Neuronal stem cell (in vitro differentiated cells): ENCODE data around the gene GPA33.

Experiments used
- DNase-seq: peaks from one replicate; pipeline ENCODE4 v3.0.0-alpha.2; 2013; ENCODE audit warnings: low spot score
- H2AFZ ChIP-seq: one replicate; pipeline ENCODE4 v1.6.1; 2013; ENCODE audit warnings: mild to moderate bottlenecking, low read length, inconsistent platforms
- H2AK5ac ChIP-seq: 2 replicates; pipeline ENCODE4 v1.6.1; 2013; ENCODE audit warnings: low read depth, mild to moderate bottlenecking, inconsistent platforms, low read length, moderate library complexity, mixed read lengths
- H2BK120ac ChIP-seq: 2 replicates; pipeline ENCODE4 v1.6.1; 2013; ENCODE audit warnings: low read depth, mild to moderate bottlenecking, inconsistent platforms, low read length, moderate library complexity, mixed read lengths
- H2BK12ac ChIP-seq: one replicate; pipeline ENCODE4 v1.6.1; 2013; ENCODE audit warnings: low read length, inconsistent platforms
- H2BK15ac ChIP-seq: 2 replicates; pipeline ENCODE4 v1.6.1; 2013; ENCODE audit warnings: mild to moderate bottlenecking, low read length, inconsistent platforms, mixed read lengths
- H2BK5ac ChIP-seq: one replicate; pipeline ENCODE4 v1.6.1; 2013; ENCODE audit warnings: inconsistent platforms, mild to moderate bottlenecking, low read length, moderate library complexity
- H3K14ac ChIP-seq: one replicate; pipeline ENCODE4 v1.6.1; 2013; ENCODE audit warnings: low read length, inconsistent platforms
- H3K18ac ChIP-seq: 2 replicates; pipeline ENCODE4 v1.6.1; 2013; ENCODE audit warnings: low read length, inconsistent platforms
- H3K23ac ChIP-seq: 2 replicates; pipeline ENCODE4 v1.6.1; 2013; ENCODE audit warnings: low read depth, mild to moderate bottlenecking, mixed read lengths, low read length, inconsistent platforms; ENCODE audit not compliant: poor library complexity
- H3K27ac ChIP-seq: replicated peaks from 3 replicates; pipeline ENCODE4 v1.5.1; 2013; ENCODE audit warnings: low read length, inconsistent platforms
- H3K27me3 ChIP-seq, 3 experiments: 2 replicates each; pipeline ENCODE4 v1.6.1; 2013; ENCODE audit warnings: low read length in 3 of 3, mild to moderate bottlenecking in 2 of 3, inconsistent platforms in 1 of 3, low read depth in 1 of 3, mixed read lengths in 1 of 3, moderate library complexity in 1 of 3; ENCODE audit not compliant: control insufficient read depth in 3 of 3, insufficient read depth in 3 of 3
- H3K36me3 ChIP-seq, 2 donors: replicated peaks in 1 of 2; 2 replicates each; pipeline ENCODE4 v1.6.1; 2013; ENCODE audit warnings: low read length in 2 of 2; ENCODE audit not compliant: control insufficient read depth in 2 of 2, insufficient read depth in 2 of 2
- H3K4ac ChIP-seq: 2 replicates; pipeline ENCODE4 v1.6.1; 2013; ENCODE audit warnings: inconsistent platforms, mild to moderate bottlenecking, low read length, moderate library complexity
- H3K4me1 ChIP-seq, 2 donors: 1 replicate in 1 of 2; 2 replicates in 1 of 2; pipeline ENCODE4 v1.6.1; 2013; ENCODE audit warnings: low read length in 2 of 2, low read depth in 1 of 2; ENCODE audit not compliant: control insufficient read depth in 2 of 2, insufficient read depth in 1 of 2
- H3K4me2 ChIP-seq: one replicate; pipeline ENCODE4 v1.6.1; 2013; ENCODE audit warnings: mild to moderate bottlenecking, low read length, inconsistent platforms; ENCODE audit not compliant: insufficient read depth, poor library complexity, severe bottlenecking
- H3K4me3 ChIP-seq, 2 donors: 2 replicates each; pipeline ENCODE4 v1.5.1; 2013; ENCODE audit warnings: low read length in 2 of 2, mild to moderate bottlenecking in 2 of 2, inconsistent platforms in 1 of 2, moderate library complexity in 1 of 2
- H3K79me1 ChIP-seq: one replicate; pipeline ENCODE4 v1.6.1; 2013; ENCODE audit warnings: low read depth, mild to moderate bottlenecking, inconsistent platforms, low read length, moderate library complexity
- H3K9ac ChIP-seq: one replicate; pipeline ENCODE4 v1.6.1; 2013; ENCODE audit warnings: mild to moderate bottlenecking, low read depth, low read length, inconsistent platforms; ENCODE audit not compliant: poor library complexity
- H3K9me3 ChIP-seq, 2 donors: replicated peaks in 1 of 2; 2 replicates each; pipeline versions ENCODE3 to v1.6.1; 2013; ENCODE audit warnings: low read length in 2 of 2, mild to moderate bottlenecking in 2 of 2, inconsistent platforms in 1 of 2, low read depth in 1 of 2, mixed read lengths in 1 of 2, moderate library complexity in 1 of 2; ENCODE audit not compliant: control insufficient read depth in 2 of 2, insufficient read depth in 1 of 2
- H4K8ac ChIP-seq: one replicate; pipeline ENCODE4 v1.6.1; 2013; ENCODE audit warnings: low read depth, mild to moderate bottlenecking, inconsistent platforms, low read length, moderate library complexity
- H4K91ac ChIP-seq: one replicate; pipeline ENCODE4 v1.6.1; 2013; ENCODE audit warnings: low read length, low read depth, mild to moderate bottlenecking, inconsistent platforms; ENCODE audit not compliant: poor library complexity
- WGBS, 2 donors: extraction: QIAGEN DNeasy Blood & Tissue Kit; methylation state at CpG; one replicate each; pipeline ENCODE4 v1.1.7; 2013; ENCODE audit warnings: missing lambda C conversion rate in 2 of 2, mixed read lengths in 1 of 2; ENCODE audit not compliant: insufficient read length in 2 of 2, insufficient replicate concordance in 1 of 2; ENCODE audit errors: extremely low coverage in 2 of 2; 5-methylcytosine and 5-hydroxymethylcytosine counted together

Gene GPA33

GRCh38 chr1:167119696-167120095 lies 29.5 kb upstream of the GPA33 start:
- no peak overlapping the region for H4K8ac ChIP-seq
- no peak overlapping the region for H2BK15ac ChIP-seq
- no peak overlapping the region for H2AFZ ChIP-seq
- H3K4me3 ChIP-seq = no peak overlapping the region
- H3K9ac ChIP-seq = no peak overlapping the region
- H3K14ac ChIP-seq = no peak overlapping the region
- no peak overlapping the region for H3K27ac ChIP-seq
- no peak overlapping the region for H3K4ac ChIP-seq
- no peak for DNase-seq
- H3K23ac ChIP-seq = no peak overlapping the region
- H4K91ac ChIP-seq = no peak overlapping the region
- peaks cover 0 to 3% (median 2%) of the 10 kb centered on the region in 3 experiments for H3K27me3 ChIP-seq
- WGBS, 2 donors = no CpG with 5 or more reads among the region's 3 CpGs
- no peak overlapping the region for H3K18ac ChIP-seq
- H3K4me2 ChIP-seq = no peak overlapping the region
- peaks cover 0 to 14% of the 10 kb centered on the region in 2 donors for H3K4me1 ChIP-seq
- no peak overlapping the region for H2AK5ac ChIP-seq
- H2BK12ac ChIP-seq = no peak overlapping the region
- H3K79me1 ChIP-seq = no peaks in the 10 kb centered on the region
- peak overlapping the region; percentile 35 for H2BK5ac ChIP-seq
- no peaks in the 10 kb centered on the region for H3K9me3 ChIP-seq
- no peaks in the 10 kb centered on the region for H3K36me3 ChIP-seq
- H2BK120ac ChIP-seq = no peak overlapping the region

GRCh38 chr1:167118188-167118587 lies 28.0 kb upstream of the GPA33 start:
- H3K4me1 ChIP-seq = peaks cover 0 to 14% of the 10 kb centered on the region in 2 donors
- no peaks in the 10 kb centered on the region for H3K36me3 ChIP-seq

GRCh38 chr1:167117225-167117624 lies 27.0 kb upstream of the GPA33 start:
- peak overlapping the region; percentile 3 for H3K14ac ChIP-seq
- H3K4ac ChIP-seq = no peak overlapping the region
- H3K27me3 ChIP-seq = peaks cover 0 to 3% (median 2%) of the 10 kb centered on the region in 3 experiments
- no peak overlapping the region for H2AK5ac ChIP-seq
- H3K27ac ChIP-seq = no peak overlapping the region
- H3K23ac ChIP-seq = no peak overlapping the region
- no peak overlapping the region for H4K91ac ChIP-seq
- no CpG with 5 or more reads among the region's 9 CpGs for WGBS, 2 donors
- no peak overlapping the region for H2BK15ac ChIP-seq
- no peak overlapping the region for H3K4me2 ChIP-seq
- H2AFZ ChIP-seq = no peak overlapping the region
- H3K36me3 ChIP-seq = no peaks in the 10 kb centered on the region
- H3K9me3 ChIP-seq = no peaks in the 10 kb centered on the region
- peaks cover 0 to 14% of the 10 kb centered on the region in 2 donors for H3K4me1 ChIP-seq
- H3K9ac ChIP-seq = no peak overlapping the region
- H2BK120ac ChIP-seq = no peak overlapping the region
- no peak overlapping the region for H3K4me3 ChIP-seq
- H4K8ac ChIP-seq = no peak overlapping the region
- no peaks in the 10 kb centered on the region for H3K79me1 ChIP-seq
- H2BK5ac ChIP-seq = no peak overlapping the region
- no peak overlapping the region for H2BK12ac ChIP-seq
- H3K18ac ChIP-seq = no peak overlapping the region
- DNase-seq = no peak

More at GRCh38 chr1:167118188-167118587, 28.0 kb upstream of the GPA33 start:
- Histone ChIP-seq H3K27me3 (peaks cover 0 to 3% (median 2%) of the 10 kb centered on the region in 3 experiments), H4K91ac (no peak overlapping the region), H2BK5ac (no peak overlapping the region), H2AK5ac (no peak overlapping the region), H4K8ac (no peak overlapping the region), H3K23ac (no peak overlapping the region), H3K9me3 (no peaks in the 10 kb centered on the region), H3K27ac (no peak overlapping the region), H2BK120ac (no peak overlapping the region), H2BK15ac (no peak overlapping the region), H2BK12ac (no peak overlapping the region), H2AFZ (no peak overlapping the region), H3K4me2 (no peak overlapping the region), H3K4me3 (no peak overlapping the region), H3K14ac (no peak overlapping the region), H3K18ac (no peak overlapping the region), H3K9ac (no peak overlapping the region), H3K4ac (no peak overlapping the region), H3K79me1 (no peaks in the 10 kb centered on the region)
- no CpG with 5 or more reads among the region's 5 CpGs for WGBS, 2 donors
- DNase-seq = no peak

- no peak overlapping the region for H3K27ac ChIP-seq
- no CpG with 5 or more reads among the region's 1 CpG for WGBS, 2 donors
- no peak for DNase-seq
- no peak overlapping the region for H3K18ac ChIP-seq
- H2BK15ac ChIP-seq = no peak overlapping the region
- no peak overlapping the region for H2AFZ ChIP-seq
- no peak overlapping the region for H3K4me3 ChIP-seq
- peaks cover 0 to 8% of the 10 kb centered on the region in 2 donors for H3K4me1 ChIP-seq
- H2BK120ac ChIP-seq = no peak overlapping the region
- no peak overlapping the region for H4K8ac ChIP-seq
- no peaks in the 10 kb centered on the region for H3K36me3 ChIP-seq
- H3K14ac ChIP-seq = no peak overlapping the region
- H2BK12ac ChIP-seq = no peak overlapping the region
- H3K9me3 ChIP-seq = no peaks in the 10 kb centered on the region
- H3K79me1 ChIP-seq = no peaks in the 10 kb centered on the region
- peaks cover 0 to under 1% (median 0%) of the 10 kb centered on the region in 3 experiments for H3K27me3 ChIP-seq
- H2BK5ac ChIP-seq = no peak overlapping the region
- H3K9ac ChIP-seq = no peak overlapping the region
- H3K4me2 ChIP-seq = no peak overlapping the region
- no peak overlapping the region for H4K91ac ChIP-seq
- no peak overlapping the region for H3K23ac ChIP-seq
- H2AK5ac ChIP-seq = no peak overlapping the region
- H3K4ac ChIP-seq = no peak overlapping the region
Measured at GRCh38 chr1:167116174-167116573, 26.0 kb upstream of the GPA33 start.
